ENCODE measurements around the gene ANXA8. TPM values are rescaled to one million over a fixed set of nuclear protein-coding genes. Genes with fewer than 3 reads are reported as not detected.

ANXA8 gene
- total RNA-seq, 1 donor from 2014 or later = 0.94 TPM

- Mint-ChIP-seq H3K27ac (no peak overlapping the region), H3K27me3 (peaks cover 6% of the 10 kb centered on the region), H3K4me3 (no peak overlapping the region), H3K36me3 (no peaks in the 10 kb centered on the region), H3K9me3 (no peaks in the 10 kb centered on the region), H3K4me1 (ENCODE audit: unreplicated experiment) (no peaks in the 10 kb centered on the region)
- no peak for DNase-seq (ENCODE audit: extremely low spot score, unreplicated experiment)
- TF ChIP-seq, protein P1, sequence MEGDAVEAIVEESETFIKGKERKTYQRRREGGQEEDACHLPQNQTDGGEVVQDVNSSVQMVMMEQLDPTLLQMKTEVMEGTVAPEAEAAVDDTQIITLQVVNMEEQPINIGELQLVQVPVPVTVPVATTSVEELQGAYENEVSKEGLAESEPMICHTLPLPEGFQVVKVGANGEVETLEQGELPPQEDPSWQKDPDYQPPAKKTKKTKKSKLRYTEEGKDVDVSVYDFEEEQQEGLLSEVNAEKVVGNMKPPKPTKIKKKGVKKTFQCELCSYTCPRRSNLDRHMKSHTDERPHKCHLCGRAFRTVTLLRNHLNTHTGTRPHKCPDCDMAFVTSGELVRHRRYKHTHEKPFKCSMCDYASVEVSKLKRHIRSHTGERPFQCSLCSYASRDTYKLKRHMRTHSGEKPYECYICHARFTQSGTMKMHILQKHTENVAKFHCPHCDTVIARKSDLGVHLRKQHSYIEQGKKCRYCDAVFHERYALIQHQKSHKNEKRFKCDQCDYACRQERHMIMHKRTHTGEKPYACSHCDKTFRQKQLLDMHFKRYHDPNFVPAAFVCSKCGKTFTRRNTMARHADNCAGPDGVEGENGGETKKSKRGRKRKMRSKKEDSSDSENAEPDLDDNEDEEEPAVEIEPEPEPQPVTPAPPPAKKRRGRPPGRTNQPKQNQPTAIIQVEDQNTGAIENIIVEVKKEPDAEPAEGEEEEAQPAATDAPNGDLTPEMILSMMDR (conservative IDR thresholded peaks at IDR 0.05) = no peak
Observed at GRCh38 chr10:47423476-47423875, 60.4 kb downstream of the ANXA8 start.

- H3K4me3 Mint-ChIP-seq = no peak overlapping the region
- H3K27ac Mint-ChIP-seq = no peak overlapping the region
- no peaks in the 10 kb centered on the region for H3K9me3 Mint-ChIP-seq
- no peaks in the 10 kb centered on the region for H3K4me1 Mint-ChIP-seq (ENCODE audit: unreplicated experiment)
- peaks cover 3% of the 10 kb centered on the region for H3K27me3 Mint-ChIP-seq
- no peaks in the 10 kb centered on the region for H3K36me3 Mint-ChIP-seq
- DNase-seq (ENCODE audit: extremely low spot score, unreplicated experiment) = no peak
- TF ChIP-seq, protein P1 (conservative IDR thresholded peaks at IDR 0.05) = no peak
Observed at GRCh38 chr10:47421057-47421952, 62.6 kb downstream of the ANXA8 start.

DNA sequence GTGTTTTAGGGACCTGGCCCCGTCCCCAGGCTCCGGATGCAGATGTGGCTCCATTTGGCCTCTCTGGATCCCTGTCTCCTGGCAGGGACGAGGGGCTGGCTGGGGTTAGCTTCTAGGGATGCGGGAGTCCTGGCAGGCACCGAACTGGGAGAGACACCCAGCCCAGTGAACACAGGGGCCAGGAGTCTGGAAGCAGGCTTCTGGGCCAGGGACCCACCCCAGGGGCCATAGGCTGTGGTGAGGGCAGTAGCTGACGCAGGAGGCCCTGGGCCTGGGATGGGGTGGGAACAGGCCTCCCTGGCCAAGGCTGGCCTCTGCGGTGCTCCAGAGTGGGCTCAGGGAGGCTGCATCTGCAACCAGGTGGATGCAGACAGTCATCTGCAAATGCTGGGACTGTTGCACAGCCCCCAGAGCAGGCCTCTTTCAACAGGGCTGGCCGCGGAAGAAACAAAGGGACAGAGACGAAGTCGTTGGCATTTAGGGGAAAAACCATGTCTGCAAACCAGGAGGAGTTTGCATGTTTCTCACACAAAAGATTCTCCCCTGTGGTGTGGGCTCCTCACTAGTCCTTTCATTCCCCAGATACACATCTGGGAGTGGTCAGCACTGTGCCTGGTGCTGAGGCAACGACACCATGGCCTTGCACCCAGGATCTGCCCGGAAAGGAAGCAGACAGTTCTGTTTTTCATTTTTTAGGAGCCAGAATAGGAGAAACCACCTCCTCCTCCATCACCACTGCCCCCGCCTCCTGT is 63.4 kb downstream of the ANXA8 start:
- Mint-ChIP-seq H3K9me3 (no peaks in the 10 kb centered on the region), H3K4me1 (ENCODE audit: unreplicated experiment) (no peaks in the 10 kb centered on the region), H3K27ac (no peak overlapping the region), H3K27me3 (peaks cover 3% of the 10 kb centered on the region), H3K4me3 (no peak overlapping the region), H3K36me3 (no peaks in the 10 kb centered on the region)
- TF ChIP-seq, protein P1 (conservative IDR thresholded peaks at IDR 0.05) = no peak
- DNase-seq (ENCODE audit: extremely low spot score, unreplicated experiment) = no peak

- Mint-ChIP-seq H3K36me3 (no peaks in the 10 kb centered on the region), H3K4me1 (ENCODE audit: unreplicated experiment) (no peaks in the 10 kb centered on the region), H3K27ac (no peak overlapping the region), H3K27me3 (peaks cover 3% of the 10 kb centered on the region), H3K9me3 (no peaks in the 10 kb centered on the region), H3K4me3 (no peak overlapping the region)
- TF ChIP-seq, protein P1 (conservative IDR thresholded peaks at IDR 0.05) = no peak
- no peak for DNase-seq (ENCODE audit: extremely low spot score, unreplicated experiment)
Observed at GRCh38 chr10:47419421-47419820, 64.5 kb downstream of the ANXA8 start.

- no peak for DNase-seq (ENCODE audit: extremely low spot score, unreplicated experiment)
- TF ChIP-seq, protein P1 (conservative IDR thresholded peaks at IDR 0.05) = no peak
- no peak overlapping the region for H3K4me3 Mint-ChIP-seq
- no peaks in the 10 kb centered on the region for H3K36me3 Mint-ChIP-seq
- no peak overlapping the region for H3K27ac Mint-ChIP-seq
- no peaks in the 10 kb centered on the region for H3K9me3 Mint-ChIP-seq
- peaks cover 3% of the 10 kb centered on the region for H3K27me3 Mint-ChIP-seq
- H3K4me1 Mint-ChIP-seq (ENCODE audit: unreplicated experiment) = no peaks in the 10 kb centered on the region
Observed at GRCh38 chr10:47418966-47419365, 64.9 kb downstream of the ANXA8 start.
